ENCODE measurements around the gene PTGIS.
"Not testable (repeated sequence)": the region's sequence is repeated elsewhere in the genome, so short reads cannot be mapped to it uniquely, and the experiment has no call there.

Gene PTGIS

GRCh38 chr20:49579874-49580812 is 12.2 kb upstream of the PTGIS start:
- no peak for DNase-seq

DNA sequence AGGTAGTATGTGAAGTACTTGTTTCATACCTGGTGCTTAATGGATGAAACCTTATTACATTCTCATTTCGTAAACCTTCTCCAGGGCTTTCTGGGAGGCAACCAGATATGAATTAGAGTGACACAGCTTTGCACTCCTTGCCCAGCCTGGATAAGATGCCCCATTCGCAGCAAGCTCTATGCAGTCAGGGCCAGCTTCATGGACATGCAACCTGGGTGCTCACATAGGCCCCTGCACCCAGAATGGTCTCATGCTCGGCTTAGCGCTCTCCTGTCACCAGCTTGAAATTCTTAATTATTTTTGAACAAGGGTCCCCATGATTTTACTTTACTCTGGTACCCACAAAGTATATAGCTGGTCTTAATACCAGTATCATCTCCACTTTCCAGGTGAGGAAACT is 11.3 kb upstream of the PTGIS start:
- no peak for DNase-seq

DNA sequence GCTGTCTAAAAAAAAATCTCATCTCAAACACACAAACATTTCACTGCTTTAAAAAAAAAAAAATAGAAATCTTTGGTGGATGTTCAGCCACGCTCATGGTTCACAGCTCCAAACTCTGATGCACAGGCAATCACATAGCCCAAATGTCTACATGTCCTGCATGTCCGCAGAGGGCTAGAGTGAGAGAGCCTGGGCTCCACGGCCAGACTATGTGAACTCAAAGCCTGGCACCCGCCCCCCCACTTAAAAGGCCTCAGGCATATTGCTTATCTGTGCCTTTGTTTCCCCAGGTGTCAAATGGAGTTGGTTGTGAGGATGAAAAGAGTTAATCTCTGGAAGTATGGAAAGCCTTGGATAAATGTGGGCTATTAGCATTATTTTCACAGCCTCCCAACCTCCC is 10.5 kb upstream of the PTGIS start:
- no peak for DNase-seq

DNA sequence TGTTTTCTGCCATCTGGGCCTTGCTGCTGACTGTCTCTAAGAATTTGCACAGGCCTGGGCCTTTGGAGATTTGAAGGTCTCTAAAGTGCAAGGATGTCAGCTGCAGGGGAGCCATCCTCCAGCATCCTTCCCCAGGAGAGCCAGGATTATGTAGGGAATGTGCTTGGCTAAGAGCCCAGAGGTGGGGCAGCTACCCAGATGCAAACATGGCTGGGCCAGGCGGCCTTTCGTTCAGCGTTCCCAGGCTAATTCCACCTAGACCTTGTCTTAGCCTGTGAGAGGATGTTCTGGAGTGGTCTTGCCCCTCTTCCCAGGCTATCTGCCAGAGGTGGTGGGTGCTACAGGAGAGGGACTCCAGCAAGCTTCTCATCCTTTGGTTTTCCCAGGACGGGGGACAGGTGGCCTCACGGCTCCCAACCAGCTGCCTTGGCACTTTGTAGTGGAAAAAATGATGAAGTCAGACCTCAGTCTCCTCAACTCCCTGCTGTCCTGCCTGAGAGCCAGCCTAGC is 7.7 kb upstream of the PTGIS start:
- peak in 1 of 14 donors; percentile 16 for DNase-seq

GRCh38 chr20:49573900-49574416 is 6.0 kb upstream of the PTGIS start:
- DNase-seq = no peak

- no peak for DNase-seq
These were observed 4.9 kb upstream of the PTGIS start for GRCh38 chr20:49572857-49573256.

DNA sequence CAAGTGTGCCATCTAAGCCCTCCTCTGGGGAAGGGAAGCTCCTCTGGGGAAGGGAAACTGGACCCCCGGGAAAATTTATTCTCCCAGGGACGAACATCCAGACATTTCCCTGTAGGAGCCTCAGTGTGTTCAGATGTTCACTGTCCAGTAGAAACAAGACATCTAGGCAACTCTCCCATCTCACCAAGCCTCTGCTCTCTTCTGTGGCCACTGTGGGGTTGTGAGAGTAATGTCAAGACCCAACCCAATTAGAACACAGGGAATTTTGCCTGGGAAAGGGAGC is 3.6 kb upstream of the PTGIS start:
- DNase-seq = no peak

GRCh38 chr20:49570828-49571552 is 3.1 kb upstream of the PTGIS start:
- no peak for DNase-seq

DNA sequence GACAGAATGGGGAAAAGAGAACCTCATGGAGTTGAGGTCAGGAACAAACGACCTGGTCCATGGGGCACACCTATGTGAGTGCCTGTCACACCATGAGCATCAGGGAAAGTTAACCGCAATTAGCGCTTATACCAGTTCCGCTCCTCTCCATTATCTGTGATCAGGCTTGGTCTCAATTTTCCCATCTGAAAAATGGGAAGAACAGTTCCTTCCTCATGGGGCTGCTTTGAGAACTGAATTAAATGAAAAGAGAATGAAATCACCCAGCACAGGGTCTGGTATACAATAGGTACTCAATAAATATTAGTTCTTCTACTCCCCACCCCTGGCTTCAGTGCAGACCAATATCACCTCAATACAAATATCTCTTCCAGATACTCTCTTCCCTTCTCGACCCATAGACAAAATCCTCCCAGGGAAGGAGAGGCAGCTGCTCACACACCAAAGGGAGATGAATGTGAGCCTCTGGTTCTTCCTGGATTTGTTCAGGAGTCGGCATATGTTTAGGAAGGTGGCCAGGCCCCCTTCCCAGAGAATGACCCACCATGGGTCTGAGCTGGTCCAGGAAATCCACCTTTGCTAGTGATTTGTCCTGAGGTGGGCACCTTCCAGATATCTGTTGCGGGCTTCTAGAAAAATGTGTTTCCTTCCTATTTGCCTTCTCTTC is 2.4 kb upstream of the PTGIS start:
- DNase-seq = no peak

DNA sequence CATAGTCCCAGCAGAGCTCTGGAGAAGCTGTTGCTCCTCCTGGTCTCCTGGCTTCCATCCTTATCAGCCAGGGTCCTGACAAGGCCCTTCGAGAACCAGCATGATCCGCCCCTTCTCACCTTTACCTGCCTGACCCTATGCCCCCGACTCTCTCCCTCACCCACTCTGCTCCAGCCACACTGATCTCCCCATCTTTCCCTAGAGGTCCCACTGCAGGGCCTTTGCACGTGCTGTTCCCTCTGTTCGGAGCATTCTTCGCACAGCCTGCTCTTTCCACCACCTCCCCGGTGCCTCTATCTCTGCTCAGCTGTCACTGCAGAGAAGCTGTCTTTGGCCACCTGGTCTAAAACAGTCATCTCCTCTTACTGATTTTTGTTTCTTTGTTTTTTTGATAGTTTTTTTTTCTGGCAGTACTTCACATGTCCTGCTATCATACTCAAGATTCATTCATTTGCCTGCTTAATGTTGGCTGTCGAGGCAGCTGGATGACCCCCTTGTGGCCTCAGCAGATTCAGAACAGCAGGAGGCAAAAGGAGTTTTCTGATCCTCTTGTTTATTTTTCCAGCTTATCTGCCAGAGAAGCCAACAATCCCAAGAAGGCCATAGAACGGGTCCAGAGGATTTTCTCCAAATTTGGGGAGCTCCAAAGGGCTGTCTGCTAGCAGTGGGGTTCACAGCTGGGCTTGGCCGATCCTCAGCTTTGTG is 1.6 kb upstream of the PTGIS start:
- DNase-seq = no peak

- DNase-seq = no peak
These were observed 578 bp upstream of the PTGIS start for GRCh38 chr20:49568278-49569151.

- no peak for DNase-seq
These were observed 1.3 kb downstream of the PTGIS start for GRCh38 chr20:49566401-49567364.

GRCh38 chr20:49564991-49565390 is 2.9 kb downstream of the PTGIS start:
- not testable (repeated sequence) for DNase-seq

DNA sequence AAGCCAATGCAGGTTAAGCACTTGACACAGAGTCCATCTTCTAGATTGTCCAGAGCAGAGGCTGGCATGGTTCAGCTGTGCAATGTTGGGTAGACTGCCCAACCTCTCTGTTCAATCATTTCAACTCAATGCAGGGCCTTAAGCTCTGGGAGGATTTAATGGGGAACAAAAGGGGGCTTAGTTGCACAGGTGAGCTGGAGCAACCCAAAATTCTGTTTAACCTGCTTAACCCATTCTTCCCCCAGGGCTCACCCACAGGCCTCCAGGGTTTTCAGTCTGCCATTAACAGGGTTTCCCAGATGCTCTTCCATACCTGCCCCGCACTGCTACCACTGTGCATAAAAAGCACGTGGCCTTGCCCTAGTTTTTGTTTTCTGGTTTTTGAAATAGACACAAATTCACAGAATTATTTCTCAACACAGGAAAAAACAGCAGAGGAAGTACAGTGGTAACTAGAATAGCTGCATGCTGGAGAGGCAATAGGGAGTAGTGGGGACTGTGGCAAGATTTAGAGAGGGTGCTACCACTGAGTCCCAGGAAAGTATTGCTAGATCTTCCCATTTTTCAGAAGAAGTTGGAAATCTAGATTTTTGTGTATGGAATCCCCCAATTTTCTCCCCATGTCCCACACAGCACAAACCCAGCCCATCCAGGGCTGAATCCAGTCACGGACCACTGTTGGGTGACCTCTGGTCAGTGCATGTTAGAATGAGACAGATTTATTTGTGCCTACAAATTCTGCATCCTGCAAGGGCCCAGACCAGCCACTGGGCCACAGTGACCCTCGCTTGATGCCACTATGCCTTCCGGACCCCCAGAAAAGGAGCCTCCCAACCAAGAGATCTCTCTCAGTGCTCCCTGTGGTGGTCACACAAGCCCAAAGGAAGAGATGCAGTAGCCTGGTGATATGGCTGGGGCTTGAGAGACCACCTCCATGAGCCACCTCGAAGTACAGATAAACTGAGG is 4.6 kb downstream of the PTGIS start:
- no peak for DNase-seq

DNA sequence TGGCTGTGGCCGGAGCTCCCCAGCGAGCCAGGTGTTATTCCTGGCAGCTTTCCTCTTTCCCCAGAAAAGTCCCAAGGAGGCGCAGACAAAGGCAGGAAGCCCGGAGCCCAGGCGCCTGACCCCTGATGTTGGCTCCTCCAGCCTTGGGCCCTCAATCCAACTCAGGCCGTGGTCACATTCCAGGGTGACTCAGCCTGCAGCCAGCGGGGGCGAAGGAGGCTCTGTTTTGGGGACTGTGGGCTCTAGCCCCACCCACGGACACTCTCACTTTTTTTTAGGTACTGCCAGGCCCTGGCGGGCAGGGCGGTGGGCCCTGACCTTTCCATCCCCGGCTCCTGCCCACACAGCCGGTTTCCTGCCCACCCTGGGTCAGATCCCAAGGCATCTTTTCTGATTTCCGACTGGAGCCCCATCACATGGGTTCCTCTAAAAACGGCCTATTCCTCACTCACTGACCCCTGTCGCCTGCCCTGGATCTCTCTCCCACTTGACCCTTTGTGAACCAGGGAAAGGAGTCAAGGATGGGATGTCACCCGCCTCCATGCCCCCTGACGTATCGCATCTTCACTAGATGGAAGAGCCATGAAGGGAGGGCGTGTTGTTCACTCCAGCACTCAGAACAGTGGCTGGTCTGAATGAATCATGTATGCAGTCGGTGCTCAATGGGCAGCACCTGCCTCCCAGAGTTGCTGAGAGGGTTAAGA is 5.5 kb downstream of the PTGIS start:
- peak in 1 of 14 donors; percentile 28 for DNase-seq

DNA sequence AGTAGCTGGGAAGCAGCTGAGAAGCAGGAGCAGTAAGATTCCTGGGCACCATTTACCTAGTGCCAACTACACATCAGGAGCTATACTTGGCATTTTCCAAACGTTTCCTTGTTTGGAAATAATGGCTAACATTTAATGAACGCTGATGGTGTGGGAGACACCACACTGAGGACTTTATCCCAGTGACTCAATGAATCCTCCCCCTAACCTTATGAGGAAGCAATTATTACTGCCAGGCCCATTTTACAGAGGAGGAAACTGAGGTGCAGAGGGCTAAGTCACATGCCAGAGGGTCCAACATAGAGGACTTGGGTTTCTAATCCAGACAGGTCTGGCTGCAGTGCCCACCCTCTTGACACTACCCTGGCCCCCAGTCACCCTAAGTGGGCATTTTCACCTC is 6.1 kb downstream of the PTGIS start:
- DNase-seq = no peak

DNA sequence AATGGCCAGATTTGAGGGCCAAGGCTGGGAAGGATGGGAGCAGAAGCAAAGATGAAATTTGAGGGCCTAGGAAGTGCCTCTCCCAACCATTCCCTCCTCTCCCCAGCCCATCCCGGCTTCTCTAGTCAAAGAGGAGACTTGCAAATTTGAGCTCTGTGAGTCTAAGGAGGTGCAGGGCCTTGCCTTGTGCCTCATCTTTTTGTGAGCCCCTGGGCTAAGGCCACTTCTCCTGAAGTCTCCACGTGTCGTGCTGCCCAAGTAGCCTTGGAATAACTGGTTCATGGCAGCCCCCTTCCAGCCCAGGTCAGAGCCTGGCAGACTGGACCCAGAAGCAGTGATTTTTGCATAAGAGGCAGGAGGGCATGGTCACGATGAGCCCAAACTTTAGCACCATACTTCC is 6.7 kb downstream of the PTGIS start:
- DNase-seq = no peak

- DNase-seq = no peak
These were observed 7.3 kb downstream of the PTGIS start for GRCh38 chr20:49560646-49561045.

Measured in C1 segment of cervical spinal cord (tissue), 14 donors.